GM18867 (cell line): ENCODE data around the gene DHRS13.
"Not testable (repeated sequence)": the region's sequence is repeated elsewhere in the genome, so short reads cannot be mapped to it uniquely, and the experiment has no call there.

Experiments
- ATAC-seq: cut with Tn5 transposase; IDR thresholded peaks from one replicate; pipeline ENCODE4 v1.9.1; 2021; ENCODE audit warnings: mild to moderate bottlenecking, moderate library complexity; ENCODE audit not compliant: unreplicated experiment

DHRS13 gene

GRCh38 chr17:28863953-28864352, 38.9 kb downstream of the DHRS13 start:
- ATAC-seq, result no peak

- no peak for ATAC-seq
Measured at GRCh38 chr17:28862561-28862960, 40.3 kb downstream of the DHRS13 start.

DNA sequence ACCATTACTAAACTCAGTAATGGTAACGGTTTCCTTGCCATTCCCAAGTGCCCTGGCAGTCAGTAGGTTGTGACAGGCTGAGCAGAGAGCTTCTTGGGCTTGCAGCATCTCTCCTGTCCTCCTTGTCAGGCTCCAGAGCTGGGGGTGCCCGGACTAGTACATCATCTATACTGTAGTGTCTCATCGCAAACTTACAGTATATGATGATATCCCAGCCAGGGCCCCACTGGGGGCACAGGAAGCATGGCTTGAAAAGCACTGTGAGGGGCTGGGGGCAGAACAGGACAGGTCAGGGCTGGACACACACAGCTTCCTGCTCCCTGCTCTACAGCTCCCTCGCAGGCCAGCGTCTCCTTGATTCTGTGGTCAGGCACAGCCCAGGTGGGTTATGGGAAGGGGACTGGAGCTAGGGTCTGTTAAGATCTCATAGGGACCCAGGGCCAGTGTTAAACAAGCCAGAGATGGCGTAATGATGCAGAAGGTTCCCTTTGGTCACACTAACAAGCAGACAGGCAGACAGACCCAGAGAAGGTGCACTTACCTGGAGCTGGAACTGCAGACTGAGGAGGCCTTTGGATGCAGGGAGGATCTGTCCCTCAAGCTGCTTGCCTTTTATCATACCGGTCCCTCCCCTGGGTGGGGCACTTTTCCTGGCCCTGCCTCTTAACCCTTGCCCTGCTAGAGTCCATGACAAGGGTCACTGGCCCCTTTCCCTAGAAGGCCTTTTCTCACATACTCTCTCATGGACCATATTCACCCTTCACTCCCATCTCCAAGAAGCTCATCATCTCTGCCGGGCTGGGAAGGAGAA, 41.3 kb downstream of the DHRS13 start:
- no peak for ATAC-seq

GRCh38 chr17:28860363-28860808, 42.5 kb downstream of the DHRS13 start:
- ATAC-seq, result no peak

DNA sequence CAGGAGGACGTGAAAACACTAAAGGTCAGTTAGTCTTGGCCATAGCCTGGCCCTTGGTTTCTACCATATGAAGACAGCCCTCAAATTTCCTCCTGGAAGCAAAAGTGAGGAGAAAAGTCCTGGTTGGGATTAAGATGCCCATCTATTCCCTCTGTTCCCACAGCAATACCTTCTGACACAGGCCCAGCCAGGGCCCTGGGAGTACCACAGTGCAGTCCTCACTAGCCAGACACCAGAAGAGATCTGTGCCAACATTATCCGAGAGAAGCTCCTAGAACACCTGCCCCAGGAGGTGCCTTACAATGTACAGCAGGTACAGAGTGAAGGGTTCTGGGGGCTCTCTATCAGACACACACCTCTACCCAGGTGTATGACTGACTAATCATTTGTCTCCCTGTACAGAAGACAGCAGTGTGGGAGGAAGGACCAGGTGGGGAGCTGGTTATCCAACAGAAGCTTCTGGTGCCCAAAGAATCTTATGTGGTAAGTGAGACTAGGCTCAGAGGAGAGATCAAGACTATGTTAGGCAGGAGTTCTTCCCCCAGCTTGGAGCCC, 44.0 kb downstream of the DHRS13 start:
- ATAC-seq, result no peak

DNA sequence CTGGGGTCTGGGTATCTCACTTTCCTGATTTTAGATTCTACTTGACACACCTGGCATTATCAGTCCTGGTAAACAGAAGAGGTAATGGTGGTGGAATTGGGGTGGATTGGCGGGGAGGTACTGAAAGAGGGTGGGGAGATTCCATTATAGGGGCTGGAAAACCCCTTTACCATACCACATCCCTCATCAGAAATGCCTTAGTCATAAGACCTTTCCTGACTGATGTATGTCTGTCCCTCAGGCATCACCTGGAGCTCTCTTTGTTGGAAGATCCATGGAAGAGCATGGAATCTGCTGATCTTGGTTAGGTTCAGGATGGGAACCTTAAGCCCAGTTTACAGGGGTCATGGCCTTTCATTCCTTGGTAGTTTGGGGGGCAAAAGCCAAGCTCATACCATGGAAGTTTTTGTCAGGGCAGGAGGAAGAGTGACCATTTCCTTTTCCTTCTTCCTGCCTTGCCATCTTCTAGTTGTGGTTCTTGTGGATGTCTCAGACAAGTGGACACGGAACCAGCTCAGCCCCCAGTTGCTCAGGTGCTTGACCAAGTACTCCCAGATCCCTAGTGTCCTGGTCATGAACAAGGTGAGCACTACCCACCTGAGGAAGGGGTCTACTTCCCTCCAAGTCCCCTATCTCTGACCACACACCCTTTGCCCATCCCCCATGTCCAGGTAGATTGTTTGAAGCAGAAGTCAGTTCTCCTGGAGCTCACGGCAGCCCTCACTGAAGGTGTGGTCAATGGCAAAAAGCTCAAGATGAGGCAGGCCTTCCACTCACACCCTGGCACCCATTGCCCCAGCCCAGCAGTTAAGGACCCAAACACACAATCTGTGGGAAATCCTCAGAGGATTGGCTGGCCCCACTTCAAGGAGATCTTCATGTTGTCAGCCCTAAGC, 44.7 kb downstream of the DHRS13 start:
- ATAC-seq, result no peak

GRCh38 chr17:28856028-28856574, 46.8 kb downstream of the DHRS13 start:
- no peak for ATAC-seq

- ATAC-seq, result no peak
Measured at GRCh38 chr17:28855336-28855679, 47.6 kb downstream of the DHRS13 start.

DNA sequence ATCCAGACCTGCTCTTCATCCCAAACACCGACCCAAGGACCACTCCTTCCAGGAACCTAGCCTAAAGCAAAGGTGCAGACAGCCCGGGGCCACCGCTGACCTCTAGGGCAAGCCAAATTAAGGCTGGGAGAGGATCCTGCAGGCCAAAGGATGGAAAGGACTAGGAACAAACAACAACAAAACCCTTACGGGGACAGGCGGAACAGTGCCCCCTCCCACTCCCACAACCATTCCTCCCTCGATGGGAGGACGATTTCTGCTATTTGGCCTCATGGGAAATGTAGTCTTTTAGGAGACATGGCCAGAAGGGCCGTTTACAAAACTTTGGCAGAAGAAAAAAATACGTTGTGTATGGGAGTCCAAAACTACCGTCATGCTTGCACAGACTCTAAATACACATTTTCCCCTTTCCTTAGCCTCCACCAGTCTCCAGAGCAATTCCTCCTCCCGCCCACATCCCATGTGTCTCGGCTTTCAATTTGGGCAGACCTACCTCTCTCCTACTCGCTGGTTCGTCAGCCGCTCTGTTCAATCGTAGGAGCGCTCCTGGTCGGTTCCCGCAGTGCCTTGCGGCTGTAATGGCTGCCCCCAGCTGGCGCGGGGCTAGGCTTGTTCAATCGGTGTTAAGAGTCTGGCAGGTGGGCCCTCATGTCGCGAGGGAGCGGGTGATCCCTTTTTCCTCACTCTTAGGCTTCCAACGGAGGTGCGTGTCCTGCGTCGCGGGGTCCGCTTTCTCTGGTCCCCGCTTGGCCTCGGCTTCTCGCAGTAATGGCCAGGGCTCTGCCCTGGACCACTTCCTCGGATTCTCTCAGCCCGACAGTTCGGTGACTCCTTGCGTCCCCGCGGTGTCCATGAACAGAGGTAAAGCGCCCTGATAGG, 48.2 kb downstream of the DHRS13 start, which contains the start of gene ERAL1:
Gene ERAL1 (plus strand): TSS at position 560 of the 879 bp plus-strand sequence. CDS start 19 bp downstream, at position 579.
- ATAC-seq, result peak; percentile 91

DNA sequence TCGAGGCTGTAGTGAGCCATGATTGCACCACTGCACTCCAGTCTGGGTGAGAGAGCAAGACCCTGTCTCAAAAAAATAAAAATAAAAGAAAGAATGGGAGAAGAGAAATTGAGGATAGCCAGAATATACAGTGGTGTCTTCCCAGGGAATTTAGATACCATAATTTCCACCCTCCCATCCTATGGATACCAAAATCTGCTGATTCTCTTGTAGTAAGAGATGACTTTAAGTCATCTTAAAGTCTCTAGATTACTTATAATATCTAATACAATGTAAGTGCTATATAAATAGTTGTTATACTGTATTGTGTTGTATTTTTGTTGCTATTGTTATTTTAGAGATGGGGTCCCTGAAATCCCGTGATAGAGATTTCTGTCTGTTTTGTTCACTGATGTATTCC, 49.6 kb downstream of the DHRS13 start:
- no peak for ATAC-seq

- no peak for ATAC-seq
Measured at GRCh38 chr17:28849281-28849680, 53.6 kb downstream of the DHRS13 start.

DNA sequence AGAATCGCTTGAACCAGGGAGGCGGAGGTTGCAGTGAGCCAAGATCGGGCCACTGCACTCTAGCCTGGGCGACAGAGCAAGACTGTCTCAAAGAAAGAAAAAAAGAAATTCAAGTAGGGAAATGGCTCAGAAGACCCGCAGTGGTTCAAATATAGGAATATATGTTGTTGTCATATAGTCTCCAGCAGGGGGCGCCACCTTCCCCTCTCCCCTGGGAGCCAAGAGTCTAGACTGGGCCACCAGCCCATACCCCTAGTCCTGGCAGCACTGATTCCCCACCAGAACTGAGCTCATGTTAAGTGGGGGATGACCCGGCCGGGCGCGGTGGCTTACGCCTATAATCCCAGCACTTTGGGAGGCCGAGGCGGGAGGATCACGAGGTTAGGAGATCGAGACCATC, 54.2 kb downstream of the DHRS13 start:
- ATAC-seq, result not testable (repeated sequence)
